HepG2 (cell line): ENCODE measurements around the gene MGA.

ENCODE experiments used
- FOSL1 ChIP-seq: sonication (generic); formaldehyde crosslinking; IDR thresholded peaks from 2 replicates; pipeline ENCODE4 v1.9.0; 2021; ENCODE audit warnings: missing genetic modification reagents, borderline replicate concordance
- TF ChIP-seq, protein P1 (sequence below): conservative IDR thresholded peaks from 2 replicates; pipeline ENCODE4 v1.6.1; 2018; ENCODE audit warnings: missing genetic modification reagents
- TF ChIP-seq, protein P2 (sequence below): sonication (generic); formaldehyde crosslinking; IDR thresholded peaks from 2 replicates; pipeline ENCODE4 v1.5.0; 2020; ENCODE audit warnings: mild to moderate bottlenecking, missing genetic modification reagents, moderate library complexity

DNA sequence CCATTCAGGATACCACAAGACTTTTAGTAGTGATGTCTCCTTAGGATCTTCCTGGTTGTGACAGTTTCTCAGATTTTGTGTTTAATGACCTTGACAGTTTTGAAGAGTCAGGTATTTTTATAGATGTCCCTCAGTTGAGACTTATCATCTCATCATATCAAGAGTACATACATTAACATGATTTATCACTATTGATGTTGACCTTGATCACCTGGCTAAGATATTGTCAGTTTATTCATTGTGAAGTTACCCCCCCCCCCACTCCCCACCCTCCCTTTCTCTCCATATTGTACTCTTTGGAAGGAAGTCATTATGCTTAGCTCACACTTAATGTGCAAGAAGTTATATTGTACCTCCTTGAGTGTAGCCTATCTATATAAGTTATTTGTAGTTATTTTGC is 42.9 kb downstream of the MGA start:
- no peak for TF ChIP-seq FOSL1 (CRISPR knock-in tag)
- TF ChIP-seq, protein P1, sequence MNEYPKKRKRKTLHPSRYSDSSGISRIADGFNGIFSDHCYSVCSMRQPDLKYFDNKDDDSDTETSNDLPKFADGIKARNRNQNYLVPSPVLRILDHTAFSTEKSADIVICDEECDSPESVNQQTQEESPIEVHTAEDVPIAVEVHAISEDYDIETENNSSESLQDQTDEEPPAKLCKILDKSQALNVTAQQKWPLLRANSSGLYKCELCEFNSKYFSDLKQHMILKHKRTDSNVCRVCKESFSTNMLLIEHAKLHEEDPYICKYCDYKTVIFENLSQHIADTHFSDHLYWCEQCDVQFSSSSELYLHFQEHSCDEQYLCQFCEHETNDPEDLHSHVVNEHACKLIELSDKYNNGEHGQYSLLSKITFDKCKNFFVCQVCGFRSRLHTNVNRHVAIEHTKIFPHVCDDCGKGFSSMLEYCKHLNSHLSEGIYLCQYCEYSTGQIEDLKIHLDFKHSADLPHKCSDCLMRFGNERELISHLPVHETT = no peak
- TF ChIP-seq, protein P2, sequence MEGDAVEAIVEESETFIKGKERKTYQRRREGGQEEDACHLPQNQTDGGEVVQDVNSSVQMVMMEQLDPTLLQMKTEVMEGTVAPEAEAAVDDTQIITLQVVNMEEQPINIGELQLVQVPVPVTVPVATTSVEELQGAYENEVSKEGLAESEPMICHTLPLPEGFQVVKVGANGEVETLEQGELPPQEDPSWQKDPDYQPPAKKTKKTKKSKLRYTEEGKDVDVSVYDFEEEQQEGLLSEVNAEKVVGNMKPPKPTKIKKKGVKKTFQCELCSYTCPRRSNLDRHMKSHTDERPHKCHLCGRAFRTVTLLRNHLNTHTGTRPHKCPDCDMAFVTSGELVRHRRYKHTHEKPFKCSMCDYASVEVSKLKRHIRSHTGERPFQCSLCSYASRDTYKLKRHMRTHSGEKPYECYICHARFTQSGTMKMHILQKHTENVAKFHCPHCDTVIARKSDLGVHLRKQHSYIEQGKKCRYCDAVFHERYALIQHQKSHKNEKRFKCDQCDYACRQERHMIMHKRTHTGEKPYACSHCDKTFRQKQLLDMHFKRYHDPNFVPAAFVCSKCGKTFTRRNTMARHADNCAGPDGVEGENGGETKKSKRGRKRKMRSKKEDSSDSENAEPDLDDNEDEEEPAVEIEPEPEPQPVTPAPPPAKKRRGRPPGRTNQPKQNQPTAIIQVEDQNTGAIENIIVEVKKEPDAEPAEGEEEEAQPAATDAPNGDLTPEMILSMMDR (CRISPR knock-in tag) = no peak
